Fibroblast of pulmonary artery (primary cell): ENCODE measurements around the gene ELFN1.

Source experiments
- DNase-seq: peaks from one replicate; pipeline ENCODE4 v3.0.0-alpha.2; 2010; ENCODE audit warnings: low read depth
- H3K4me3 ChIP-seq: replicated peaks from 2 replicates; pipeline ENCODE4 v1.5.1; 2011; ENCODE audit warnings: low read depth, mild to moderate bottlenecking, control low read depth, low read length, moderate library complexity
- TF ChIP-seq, protein P1 (sequence below): IDR thresholded peaks from 2 replicates; pipeline ENCODE4 v1.5.1; 2011; ENCODE audit warnings: mild to moderate bottlenecking, control low read depth, low read length, inconsistent platforms; ENCODE audit errors: missing control alignments

ELFN1 gene

DNA sequence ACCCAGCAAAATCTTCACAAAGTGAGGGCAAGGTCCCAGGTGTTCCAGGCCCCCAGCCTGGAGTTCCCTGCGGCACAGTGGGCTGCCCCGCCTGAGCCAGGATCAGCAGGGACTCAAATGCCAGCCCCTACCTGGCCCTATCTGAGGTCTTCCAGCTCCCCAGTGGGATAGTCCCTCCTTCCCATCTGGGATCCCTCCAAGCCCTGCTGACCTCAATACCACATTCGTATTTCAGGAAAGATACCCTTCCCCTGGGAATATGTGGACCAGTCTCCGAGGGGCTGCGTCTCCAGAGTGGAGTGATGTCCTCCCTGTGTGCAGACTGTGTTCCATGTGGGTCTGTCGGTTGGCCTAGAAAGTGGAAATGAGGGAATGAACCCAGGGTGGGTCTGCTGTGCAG, 40.9 kb downstream of the ELFN1 start:
- DNase-seq = no peak
- TF ChIP-seq, protein P1, sequence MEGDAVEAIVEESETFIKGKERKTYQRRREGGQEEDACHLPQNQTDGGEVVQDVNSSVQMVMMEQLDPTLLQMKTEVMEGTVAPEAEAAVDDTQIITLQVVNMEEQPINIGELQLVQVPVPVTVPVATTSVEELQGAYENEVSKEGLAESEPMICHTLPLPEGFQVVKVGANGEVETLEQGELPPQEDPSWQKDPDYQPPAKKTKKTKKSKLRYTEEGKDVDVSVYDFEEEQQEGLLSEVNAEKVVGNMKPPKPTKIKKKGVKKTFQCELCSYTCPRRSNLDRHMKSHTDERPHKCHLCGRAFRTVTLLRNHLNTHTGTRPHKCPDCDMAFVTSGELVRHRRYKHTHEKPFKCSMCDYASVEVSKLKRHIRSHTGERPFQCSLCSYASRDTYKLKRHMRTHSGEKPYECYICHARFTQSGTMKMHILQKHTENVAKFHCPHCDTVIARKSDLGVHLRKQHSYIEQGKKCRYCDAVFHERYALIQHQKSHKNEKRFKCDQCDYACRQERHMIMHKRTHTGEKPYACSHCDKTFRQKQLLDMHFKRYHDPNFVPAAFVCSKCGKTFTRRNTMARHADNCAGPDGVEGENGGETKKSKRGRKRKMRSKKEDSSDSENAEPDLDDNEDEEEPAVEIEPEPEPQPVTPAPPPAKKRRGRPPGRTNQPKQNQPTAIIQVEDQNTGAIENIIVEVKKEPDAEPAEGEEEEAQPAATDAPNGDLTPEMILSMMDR = no peak

DNA sequence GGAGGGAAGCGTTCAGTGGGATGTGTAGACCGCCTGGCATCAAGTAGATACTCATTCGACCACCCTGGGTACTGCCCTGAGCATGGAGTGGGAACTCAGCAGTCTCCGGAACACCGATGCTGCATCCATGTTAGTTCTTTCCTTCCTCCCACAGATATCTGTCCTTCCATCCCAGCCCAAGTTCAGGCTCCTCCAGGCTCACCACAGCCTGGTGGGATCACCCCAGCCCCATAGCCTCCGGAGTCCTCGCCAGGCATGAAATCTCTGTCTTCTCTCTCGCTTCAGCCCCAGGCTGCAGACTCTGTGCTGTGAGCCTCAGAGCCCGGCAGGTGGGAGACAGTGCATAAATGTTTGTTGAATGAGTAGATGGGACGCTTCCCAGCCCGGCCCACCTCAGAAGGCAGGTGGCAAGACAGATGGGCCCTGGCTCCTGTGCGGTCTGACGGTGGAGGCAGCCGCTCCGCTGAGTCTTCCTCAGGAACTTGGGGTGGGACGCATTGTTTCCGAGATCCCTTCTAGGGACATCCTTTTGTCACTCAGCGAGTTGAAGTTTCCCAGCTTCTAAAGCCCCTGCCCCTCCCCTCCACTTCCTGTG, 42.9 kb downstream of the ELFN1 start:
- no peak overlapping the region for H3K4me3 ChIP-seq
- DNase-seq = no peak
- TF ChIP-seq, protein P1 = no peak

More for the DNA sequence above, 40.9 kb downstream of the ELFN1 start:
- H3K4me3 ChIP-seq = no peak overlapping the region

DNA sequence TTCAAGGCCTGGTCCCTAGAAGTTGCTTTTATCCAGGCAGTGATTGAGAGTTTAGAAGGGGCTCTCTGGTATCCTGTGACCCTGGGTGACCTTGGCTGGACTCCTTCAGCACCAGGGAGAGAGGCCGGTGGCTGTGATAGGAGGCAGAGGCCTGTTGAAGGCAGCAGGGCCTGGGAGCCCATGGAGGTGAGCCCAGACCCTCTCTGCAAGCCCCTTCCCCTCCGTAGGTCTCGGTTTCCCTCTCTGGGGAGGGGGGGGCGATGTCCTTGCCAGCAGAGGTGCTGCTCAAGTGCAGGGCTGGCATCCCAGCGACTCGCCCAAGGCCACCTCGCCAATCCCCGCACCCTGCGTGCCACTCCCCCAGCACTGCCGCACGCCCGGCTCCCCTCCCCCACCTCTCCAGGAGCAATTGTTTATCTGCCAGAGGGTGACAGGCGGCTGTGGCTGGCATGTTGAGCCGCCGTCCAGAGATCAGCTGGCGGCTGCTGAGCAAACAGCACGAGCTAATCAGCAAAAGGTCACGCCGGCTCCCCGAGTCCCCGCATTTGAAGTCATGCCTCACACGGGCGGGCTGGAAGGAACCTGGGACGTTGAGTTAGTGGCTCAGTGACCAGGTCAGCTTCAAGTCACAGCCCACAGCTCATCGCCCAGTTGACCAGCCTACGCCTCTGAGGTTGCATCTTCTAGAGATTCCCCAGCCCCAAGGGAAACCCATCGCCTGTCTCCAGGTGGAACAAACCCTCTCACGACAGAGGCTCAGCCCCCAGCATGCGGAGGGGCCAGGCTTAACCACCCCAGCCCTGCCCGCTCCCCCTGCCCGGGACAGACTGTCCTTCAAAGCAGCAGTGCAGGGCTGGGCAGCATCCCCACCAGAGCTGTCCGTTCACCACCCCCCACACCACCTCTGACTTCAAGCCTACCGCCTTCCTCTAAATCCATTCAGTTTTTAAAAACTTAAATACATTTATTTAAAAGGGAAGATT, 43.7 kb downstream of the ELFN1 start:
- no peak for DNase-seq
- no peak overlapping the region for H3K4me3 ChIP-seq
- TF ChIP-seq, protein P1 = no peak

GRCh38 chr7:1714583-1715330, 44.7 kb downstream of the ELFN1 start:
- no peak overlapping the region for H3K4me3 ChIP-seq
- TF ChIP-seq, protein P1 = no peak
- DNase-seq = no peak

DNA sequence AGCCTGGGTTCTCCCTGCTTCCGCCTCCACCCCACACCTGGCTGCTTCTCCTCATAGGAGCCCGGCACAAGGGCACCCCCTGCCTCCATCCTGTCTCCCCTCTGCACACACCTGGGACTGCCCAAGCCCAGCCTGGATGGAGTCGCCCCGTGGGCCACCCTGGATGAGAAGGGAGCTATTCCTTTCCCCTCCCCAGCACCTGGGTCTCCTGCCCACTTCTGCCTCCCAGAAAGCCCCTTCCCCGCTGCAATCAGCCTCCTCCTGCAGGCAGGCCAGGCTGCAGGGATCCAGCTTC, 45.2 kb downstream of the ELFN1 start:
- TF ChIP-seq, protein P1 = no peak
- no peak for DNase-seq
- H3K4me3 ChIP-seq = no peak overlapping the region

DNA sequence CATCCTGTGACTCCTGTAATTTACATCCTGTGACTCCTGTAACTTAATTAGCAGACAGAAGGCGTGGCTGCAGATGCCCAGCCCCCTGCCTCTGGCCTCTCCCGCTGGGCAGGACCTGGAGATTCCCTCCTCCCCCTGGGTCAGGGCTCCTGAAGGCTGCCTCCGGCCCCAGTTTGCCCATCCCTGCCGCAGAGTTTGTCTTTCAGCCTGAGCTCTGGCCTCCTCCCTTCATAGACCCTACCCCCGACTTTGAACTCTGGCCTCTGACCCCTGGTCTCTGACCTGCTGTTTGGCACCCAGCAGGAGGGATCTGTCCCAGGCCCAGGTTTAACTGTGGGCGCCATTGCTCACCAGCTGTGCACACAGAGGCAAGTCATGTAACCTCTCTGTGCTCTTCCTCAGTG, 45.6 kb downstream of the ELFN1 start:
- no peak for DNase-seq
- no peak overlapping the region for H3K4me3 ChIP-seq
- TF ChIP-seq, protein P1 = no peak
